ENCODE results near the gene RBM10. TPM values are rescaled to one million over a fixed set of nuclear protein-coding genes. Genes with fewer than 3 reads are reported as not detected.

Gene RBM10
- total and polyA plus RNA-seq, 2 donors (not counting 1 experiment from before 2014, with no cell fraction given), result 14.9 to 50.0 TPM

DNA sequence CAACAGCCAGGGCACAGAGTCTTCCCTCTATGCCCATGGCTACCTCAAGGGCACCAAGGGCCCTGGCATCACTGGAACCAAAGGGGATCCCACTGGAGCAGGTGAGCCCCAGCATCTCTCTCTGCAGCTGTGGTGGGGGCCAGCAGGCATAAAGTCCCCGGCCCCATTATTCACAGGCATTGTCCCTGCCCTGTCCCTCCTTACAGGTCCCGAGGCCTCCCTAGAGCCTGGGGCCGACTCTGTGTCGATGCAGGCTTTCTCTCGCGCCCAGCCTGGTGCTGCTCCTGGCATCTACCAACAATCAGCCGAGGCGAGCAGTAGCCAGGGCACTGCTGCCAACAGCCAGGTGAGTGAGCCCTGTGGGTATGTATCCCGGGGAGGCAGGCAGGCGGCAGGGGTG lies 36.3 kb downstream of the RBM10 start:
- Histone ChIP-seq H4K20me1 (ENCODE audit: control insufficient read depth, extremely low read depth, insufficient read depth, low read length) (no peaks in the 10 kb centered on the region), H3K36me3 (ENCODE audit: control insufficient read depth, insufficient read depth, low read length) (peaks cover 14% of the 10 kb centered on the region), H3K79me2 (ENCODE audit: control insufficient read depth, insufficient read depth, low read length) (no peaks in the 10 kb centered on the region), H3K4me3 (replicated peaks in 1 of 4; ENCODE audit: control extremely low read depth in 1 of 4, insufficient read depth in 1 of 4, low read depth in 3 of 4, low read length in 4 of 4) (no peak overlapping the region), H3K9ac (ENCODE audit: insufficient read depth, low read length) (no peak overlapping the region), H2AFZ (ENCODE audit: low read length) (no peak overlapping the region), H3K4me1 (ENCODE audit: control insufficient read depth, extremely low read depth, insufficient read depth, low read length) (no peaks in the 10 kb centered on the region), H3K27ac (ENCODE audit: insufficient read depth, low read length) (no peak overlapping the region), H3K27me3 (ENCODE audit: control insufficient read depth, insufficient read depth, low read length) (no peaks in the 10 kb centered on the region), H3K4me2 (ENCODE audit: extremely low read depth, insufficient read depth, low read length) (no peak overlapping the region), H3K9me3 (ENCODE audit: control insufficient read depth, insufficient read depth, low read depth, low read length) (no peaks in the 10 kb centered on the region)
- TF ChIP-seq, protein P1, sequence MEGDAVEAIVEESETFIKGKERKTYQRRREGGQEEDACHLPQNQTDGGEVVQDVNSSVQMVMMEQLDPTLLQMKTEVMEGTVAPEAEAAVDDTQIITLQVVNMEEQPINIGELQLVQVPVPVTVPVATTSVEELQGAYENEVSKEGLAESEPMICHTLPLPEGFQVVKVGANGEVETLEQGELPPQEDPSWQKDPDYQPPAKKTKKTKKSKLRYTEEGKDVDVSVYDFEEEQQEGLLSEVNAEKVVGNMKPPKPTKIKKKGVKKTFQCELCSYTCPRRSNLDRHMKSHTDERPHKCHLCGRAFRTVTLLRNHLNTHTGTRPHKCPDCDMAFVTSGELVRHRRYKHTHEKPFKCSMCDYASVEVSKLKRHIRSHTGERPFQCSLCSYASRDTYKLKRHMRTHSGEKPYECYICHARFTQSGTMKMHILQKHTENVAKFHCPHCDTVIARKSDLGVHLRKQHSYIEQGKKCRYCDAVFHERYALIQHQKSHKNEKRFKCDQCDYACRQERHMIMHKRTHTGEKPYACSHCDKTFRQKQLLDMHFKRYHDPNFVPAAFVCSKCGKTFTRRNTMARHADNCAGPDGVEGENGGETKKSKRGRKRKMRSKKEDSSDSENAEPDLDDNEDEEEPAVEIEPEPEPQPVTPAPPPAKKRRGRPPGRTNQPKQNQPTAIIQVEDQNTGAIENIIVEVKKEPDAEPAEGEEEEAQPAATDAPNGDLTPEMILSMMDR (conservative IDR thresholded peaks at IDR 0.05 in 1 of 2, IDR thresholded peaks at IDR 0.05 in 1 of 2; ENCODE audit: low read depth in 1 of 2, low read length in 2 of 2), result no peak
- TF ChIP-seq EZH2 (IDR thresholded peaks at IDR 0.05; ENCODE audit: low read length, missing control alignments), result no peak
- DNase-seq (ENCODE audit: low read depth in 2 of 2), result no peak

DNA sequence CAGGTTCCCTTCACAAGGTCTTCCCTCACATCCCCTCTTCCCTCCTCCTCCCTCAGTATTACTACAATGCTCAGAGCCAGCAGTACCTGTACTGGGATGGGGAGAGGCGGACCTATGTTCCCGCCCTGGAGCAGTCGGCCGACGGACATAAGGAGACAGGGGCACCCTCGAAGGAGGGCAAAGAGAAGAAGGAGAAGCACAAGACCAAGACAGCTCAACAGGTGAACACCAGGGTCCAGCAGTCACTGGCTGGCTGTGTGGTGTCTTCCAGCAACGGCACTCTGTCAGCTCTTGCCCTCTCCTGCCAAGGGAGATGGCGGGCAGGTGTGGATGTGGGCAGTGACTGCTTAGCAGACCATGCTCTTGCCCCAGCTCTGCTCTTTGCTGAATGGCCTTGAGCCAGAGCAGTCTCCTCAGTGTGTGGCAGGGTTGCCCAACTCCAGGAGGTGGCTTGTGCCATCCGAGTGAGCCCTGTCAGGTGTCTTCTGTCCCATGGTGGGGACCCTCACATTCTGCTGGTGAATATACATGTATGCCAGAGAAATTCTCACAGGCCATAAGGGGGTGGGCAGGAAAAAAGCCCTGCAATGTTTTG lies 37.2 kb downstream of the RBM10 start:
- Histone ChIP-seq H3K79me2 (ENCODE audit: control insufficient read depth, insufficient read depth, low read length) (no peaks in the 10 kb centered on the region), H4K20me1 (ENCODE audit: control insufficient read depth, extremely low read depth, insufficient read depth, low read length) (no peaks in the 10 kb centered on the region), H3K4me1 (ENCODE audit: control insufficient read depth, extremely low read depth, insufficient read depth, low read length) (no peaks in the 10 kb centered on the region), H3K4me2 (ENCODE audit: extremely low read depth, insufficient read depth, low read length) (no peak overlapping the region), H3K9me3 (ENCODE audit: control insufficient read depth, insufficient read depth, low read depth, low read length) (no peaks in the 10 kb centered on the region), H3K27me3 (ENCODE audit: control insufficient read depth, insufficient read depth, low read length) (no peaks in the 10 kb centered on the region), H3K27ac (ENCODE audit: insufficient read depth, low read length) (no peak overlapping the region), H3K36me3 (ENCODE audit: control insufficient read depth, insufficient read depth, low read length) (peaks cover 18% of the 10 kb centered on the region), H2AFZ (ENCODE audit: low read length) (no peak overlapping the region), H3K4me3 (replicated peaks in 1 of 4; ENCODE audit: control extremely low read depth in 1 of 4, insufficient read depth in 1 of 4, low read depth in 3 of 4, low read length in 4 of 4) (no peak overlapping the region), H3K9ac (ENCODE audit: insufficient read depth, low read length) (no peak overlapping the region)
- DNase-seq (ENCODE audit: low read depth in 2 of 2), result no peak
- TF ChIP-seq, protein P1 (conservative IDR thresholded peaks at IDR 0.05 in 1 of 2, IDR thresholded peaks at IDR 0.05 in 1 of 2; ENCODE audit: low read depth in 1 of 2, low read length in 2 of 2), result no peak
- no peak for TF ChIP-seq EZH2 (IDR thresholded peaks at IDR 0.05; ENCODE audit: low read length, missing control alignments)

DNA sequence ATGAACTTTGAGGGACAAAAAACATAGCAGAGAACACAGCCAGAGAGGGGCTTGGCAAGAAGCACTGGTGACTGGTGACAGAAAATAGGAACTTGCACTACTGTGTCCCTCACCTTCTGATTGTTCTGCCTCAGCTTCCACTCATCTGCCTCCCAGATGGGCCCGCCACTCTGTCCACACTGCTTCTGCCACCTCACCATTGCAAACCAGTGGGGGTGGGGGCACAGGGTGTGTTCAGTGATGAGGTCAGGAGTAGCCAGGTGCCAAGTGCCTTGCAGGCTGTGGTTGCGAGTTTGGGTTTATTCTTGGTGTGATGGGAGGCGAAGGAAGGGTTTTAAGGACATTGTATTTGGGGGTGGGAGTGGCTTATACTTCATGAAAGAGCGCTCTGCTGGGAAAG lies 39.5 kb downstream of the RBM10 start:
- no peak overlapping the region for H2AFZ ChIP-seq (ENCODE audit: low read length)
- H3K4me2 ChIP-seq (ENCODE audit: extremely low read depth, insufficient read depth, low read length), result no peak overlapping the region
- H3K27me3 ChIP-seq (ENCODE audit: control insufficient read depth, insufficient read depth, low read length), result no peaks in the 10 kb centered on the region
- no peak for DNase-seq (ENCODE audit: low read depth in 2 of 2)
- H3K9ac ChIP-seq (ENCODE audit: insufficient read depth, low read length), result no peak overlapping the region
- H3K27ac ChIP-seq (ENCODE audit: insufficient read depth, low read length), result no peak overlapping the region
- H4K20me1 ChIP-seq (ENCODE audit: control insufficient read depth, extremely low read depth, insufficient read depth, low read length), result no peaks in the 10 kb centered on the region
- H3K79me2 ChIP-seq (ENCODE audit: control insufficient read depth, insufficient read depth, low read length), result no peaks in the 10 kb centered on the region
- no peaks in the 10 kb centered on the region for H3K9me3 ChIP-seq (ENCODE audit: control insufficient read depth, insufficient read depth, low read depth, low read length)
- peaks cover 16% of the 10 kb centered on the region for H3K36me3 ChIP-seq (ENCODE audit: control insufficient read depth, insufficient read depth, low read length)
- no peaks in the 10 kb centered on the region for H3K4me1 ChIP-seq (ENCODE audit: control insufficient read depth, extremely low read depth, insufficient read depth, low read length)
- H3K4me3 ChIP-seq (replicated peaks in 1 of 4; ENCODE audit: control extremely low read depth in 1 of 4, insufficient read depth in 1 of 4, low read depth in 3 of 4, low read length in 4 of 4), result no peak overlapping the region
- TF ChIP-seq, protein P1 (conservative IDR thresholded peaks at IDR 0.05 in 1 of 2, IDR thresholded peaks at IDR 0.05 in 1 of 2; ENCODE audit: low read depth in 1 of 2, low read length in 2 of 2), result no peak
- no peak for TF ChIP-seq EZH2 (IDR thresholded peaks at IDR 0.05; ENCODE audit: low read length, missing control alignments)

Data from fibroblast of lung (primary cell).